ENCODE results near the gene CITED2.

- TF ChIP-seq CTCF (IDR thresholded peaks at IDR 0.05) (no peak), POLR2A (IDR thresholded peaks at IDR 0.05) (no peak)
Observed at GRCh38 chr6:139392794-139393193, 18.3 kb upstream of the CITED2 start.

Data from uterus (tissue), 2 donors.